Thymus (tissue), 11 donors: ENCODE results near the gene SSBP2. TPM values are rescaled to one million over a fixed set of nuclear protein-coding genes. Genes with fewer than 3 reads are reported as not detected.

ENCODE experiments used
- DNase-seq, 9 donors: peaks; one replicate each; pipeline ENCODE4 v3.0.0-alpha.2; 2013; ENCODE audit warnings: low spot score in 9 of 9, low read depth in 6 of 9, missing footprints in 1 of 9
- H3K27ac ChIP-seq, 2 donors: one replicate each; pipeline ENCODE4 v1.5.1; 2013; ENCODE audit warnings: control low read depth in 1 of 2, low read depth in 1 of 2, low read length in 1 of 2, mild to moderate bottlenecking in 1 of 2, moderate library complexity in 1 of 2
- H3K27me3 ChIP-seq, 2 donors: one replicate each; pipeline ENCODE4 v1.5.1; 2013; ENCODE audit warnings: low read length in 1 of 2; ENCODE audit not compliant: control insufficient read depth in 2 of 2, insufficient read depth in 1 of 2
- H3K36me3 ChIP-seq, 2 donors: one replicate each; pipeline ENCODE4 v1.5.1; 2013; ENCODE audit warnings: low read length in 1 of 2, mild to moderate bottlenecking in 1 of 2, moderate library complexity in 1 of 2; ENCODE audit not compliant: control insufficient read depth in 2 of 2, insufficient read depth in 2 of 2
- H3K4me1 ChIP-seq, 2 donors: one replicate each; pipeline ENCODE4 v1.5.1; 2013; ENCODE audit warnings: low read length in 2 of 2; ENCODE audit not compliant: control insufficient read depth in 2 of 2, insufficient read depth in 2 of 2
- H3K4me3 ChIP-seq, 2 donors: one replicate each; pipeline ENCODE4 v1.5.1; 2013; ENCODE audit warnings: low read length in 2 of 2, control low read depth in 1 of 2, mild to moderate bottlenecking in 1 of 2
- H3K9me3 ChIP-seq, 2 donors: one replicate each; pipeline ENCODE4 v1.5.1; 2013; ENCODE audit warnings: low read length in 1 of 2, mild to moderate bottlenecking in 1 of 2; ENCODE audit not compliant: control insufficient read depth in 2 of 2, insufficient read depth in 1 of 2
- WGBS: extraction: QIAGEN DNeasy Blood & Tissue Kit; methylation state at CpG from one replicate; pipeline ENCODE4 v1.1.7; 2013; 5-methylcytosine and 5-hydroxymethylcytosine counted together
- polyA plus RNA-seq: library from polyadenylated mRNA; stranded (reverse); fragments of 200-250 nt; gene quantifications from one replicate; pipeline ENCODE4 v1.2.3, GENCODE V29; 2013
- total RNA-seq: library from RNA; stranded (reverse); fragments of 120-200 nt; gene quantifications from one replicate; pipeline ENCODE4 v1.2.4, GENCODE V29; 2013
- donor health status: healthy.

Gene SSBP2
- total and polyA plus RNA-seq, 2 donors, result 61.1 to 125 TPM

DNA sequence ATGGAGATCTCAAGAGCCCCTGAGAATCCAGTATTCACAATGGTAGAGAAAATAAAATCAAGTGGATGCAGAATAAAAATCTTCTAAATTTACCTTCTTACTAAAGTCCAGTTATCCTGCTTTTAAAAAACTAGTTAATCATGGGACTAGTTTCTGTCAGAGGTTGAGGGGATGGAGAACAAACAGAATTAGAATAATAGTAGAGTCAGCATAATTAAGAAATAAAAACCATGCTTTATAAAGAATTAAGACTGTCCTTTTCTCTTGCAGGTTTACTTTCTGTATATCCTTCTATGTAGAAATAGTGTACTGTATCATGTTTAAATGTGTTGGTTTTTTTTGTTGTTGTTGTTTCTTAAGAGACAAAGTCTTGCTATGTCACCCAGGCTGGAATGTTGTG, 380.0 kb downstream of the SSBP2 start:
- no peaks in the 10 kb centered on the region for H3K36me3 ChIP-seq
- DNase-seq, result no peak

DNA sequence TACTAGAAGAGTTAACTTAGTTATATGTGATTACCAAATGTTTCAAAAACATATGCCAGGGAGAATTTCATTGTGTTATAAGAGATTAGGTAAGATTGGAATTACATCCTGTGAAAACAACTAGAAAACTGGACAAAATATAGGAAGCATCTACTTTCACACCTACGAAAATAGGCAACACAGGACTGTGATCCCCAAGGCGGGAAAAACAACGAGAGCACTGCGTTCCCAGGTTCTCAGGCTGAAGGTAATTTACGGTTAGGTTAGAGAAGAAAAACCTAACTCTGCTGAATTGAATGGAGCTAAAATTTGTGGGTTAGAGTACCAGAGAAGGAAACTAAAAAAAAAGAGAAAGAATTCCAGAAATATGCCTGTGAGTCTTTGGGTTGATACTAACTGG, 385.4 kb downstream of the SSBP2 start:
- H3K4me1 ChIP-seq, result no peaks in the 10 kb centered on the region
- H3K9me3 ChIP-seq, result no peaks in the 10 kb centered on the region
- no peak overlapping the region for H3K4me3 ChIP-seq
- H3K27ac ChIP-seq, result no peak overlapping the region
- no peaks in the 10 kb centered on the region for H3K36me3 ChIP-seq
- no peaks in the 10 kb centered on the region for H3K27me3 ChIP-seq
- 98% methylated on average over 5 of the region's 5 CpGs for WGBS
- no peak for DNase-seq

More for the DNA sequence above, 380.0 kb downstream of the SSBP2 start:
- Histone ChIP-seq H3K4me1 (no peaks in the 10 kb centered on the region), H3K27me3 (no peaks in the 10 kb centered on the region), H3K4me3 (no peak overlapping the region), H3K9me3 (no peaks in the 10 kb centered on the region), H3K27ac (no peak overlapping the region)

DNA sequence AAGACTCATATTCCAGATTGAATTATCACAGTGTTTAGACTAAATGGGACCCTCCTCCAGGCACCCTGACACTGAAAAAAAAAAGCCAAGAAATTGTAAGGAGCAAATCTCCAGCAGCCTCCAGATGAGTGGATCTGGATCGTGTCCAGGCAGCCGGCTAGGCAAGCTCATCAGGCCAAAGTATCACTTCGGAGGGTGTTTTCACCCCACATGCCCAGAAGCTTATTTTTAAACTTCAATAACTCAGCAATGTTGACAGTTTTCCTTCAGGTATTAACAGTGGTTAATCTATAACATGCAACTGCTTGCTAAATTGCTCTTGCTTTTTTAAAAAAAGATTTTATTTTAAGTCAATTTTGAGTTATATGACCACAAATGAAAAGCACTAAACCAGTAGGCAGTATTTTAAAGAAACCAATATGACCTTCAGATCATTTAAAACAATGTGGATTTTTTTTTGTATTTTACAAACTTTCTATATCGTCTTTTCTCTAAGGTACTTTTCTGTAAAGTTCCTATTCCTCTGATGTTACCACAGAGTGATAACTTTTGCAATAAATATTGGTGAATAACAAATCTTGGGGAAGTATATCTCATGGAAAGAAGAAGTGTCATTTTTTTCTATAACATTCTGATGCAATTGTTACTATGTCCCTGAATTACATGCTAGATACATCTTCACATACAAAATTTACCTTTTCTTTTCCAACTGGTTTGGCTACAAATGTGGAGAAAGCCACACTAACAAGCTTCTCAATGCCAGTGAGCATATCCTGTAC, 387.6 kb downstream of the SSBP2 start:
- Histone ChIP-seq H3K9me3 (no peaks in the 10 kb centered on the region), H3K27me3 (no peaks in the 10 kb centered on the region), H3K27ac (no peak overlapping the region), H3K4me1 (no peaks in the 10 kb centered on the region), H3K36me3 (no peaks in the 10 kb centered on the region), H3K4me3 (no peak overlapping the region)
- no peak for DNase-seq
- WGBS, result 96% methylated on average over 4 of the region's 4 CpGs

Other genes with a start within 250 kb of the SSBP2 start
- 12.7 TPM for gene ATG10, start 220.9 kb upstream of the SSBP2 start, total RNA-seq
- 10.4 TPM for gene ATG10, start 220.9 kb upstream of the SSBP2 start, polyA plus RNA-seq